ENCODE measurements around the gene TMTC1.
A peak's percentile ranks its signal among the peaks of the same experiment; 100 is the strongest.
"Not testable (repeated sequence)": the region's sequence is repeated elsewhere in the genome, so short reads cannot be mapped to it uniquely, and the experiment has no call there.

Gene TMTC1

GRCh38 chr12:29644536-29645162 is 139.1 kb downstream of the TMTC1 start:
- no peak overlapping the region for H3K4me3 ChIP-seq (ENCODE audit: low read length)
- no peak for DNase-seq (ENCODE audit: low read depth, low spot score)

- no peak for DNase-seq (ENCODE audit: low read depth, low spot score)
- no peak overlapping the region for H3K4me3 ChIP-seq (ENCODE audit: low read length)
Measured at GRCh38 chr12:29640589-29641345, 143.0 kb downstream of the TMTC1 start.

DNA sequence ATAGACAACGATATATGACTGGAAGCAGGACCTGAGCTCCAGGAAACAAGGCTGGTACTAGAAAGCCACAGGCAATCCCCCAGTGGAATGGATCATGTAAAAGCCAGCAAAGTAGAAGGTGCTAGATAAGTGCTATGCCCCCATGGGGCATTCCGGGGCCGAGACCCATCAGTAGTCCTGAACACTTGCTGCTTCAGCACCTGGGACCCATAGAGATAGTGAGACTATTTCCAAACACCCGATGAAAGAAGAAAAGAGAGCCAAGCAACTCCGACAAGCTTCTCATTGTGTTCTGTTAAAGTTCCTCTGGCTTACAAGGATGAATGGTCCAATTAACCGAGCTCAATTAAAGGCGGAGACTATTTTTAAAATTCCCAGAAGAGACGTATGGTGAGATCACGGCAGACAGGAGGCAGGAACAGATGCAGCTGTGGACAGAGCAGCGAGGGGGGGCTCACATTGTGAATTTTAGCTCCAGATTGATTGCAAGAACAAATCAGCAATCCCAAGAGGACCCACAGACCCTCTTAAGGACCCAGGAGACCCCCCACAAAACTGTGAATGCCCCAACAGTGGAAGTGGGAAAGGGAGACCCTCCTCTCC is 143.7 kb downstream of the TMTC1 start:
- no peak for DNase-seq (ENCODE audit: low read depth, low spot score)
- H3K4me3 ChIP-seq (ENCODE audit: low read length), result no peak overlapping the region

GRCh38 chr12:29638528-29638927 is 145.2 kb downstream of the TMTC1 start:
- DNase-seq (ENCODE audit: low read depth, low spot score), result no peak
- H3K4me3 ChIP-seq (ENCODE audit: low read length), result no peak overlapping the region

DNA sequence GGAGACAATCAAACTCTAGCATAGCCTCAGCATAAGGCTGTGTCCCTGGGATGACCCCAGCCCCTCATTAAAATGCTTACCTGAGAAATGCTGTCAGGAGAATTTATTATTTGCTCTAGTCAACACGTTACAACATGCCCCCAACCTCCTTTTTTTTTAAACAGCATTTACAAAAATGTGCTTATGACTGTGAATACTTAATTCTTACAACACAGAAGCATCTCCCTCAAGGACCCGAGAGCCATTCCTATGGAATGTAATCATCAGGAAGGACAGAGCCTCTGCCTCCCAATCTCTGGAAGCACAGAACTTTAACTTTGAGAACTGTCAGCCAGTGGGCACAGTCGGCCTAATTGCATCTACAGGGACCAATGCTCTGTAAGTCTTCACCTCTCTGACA is 149.7 kb downstream of the TMTC1 start:
- no peak overlapping the region for H3K4me3 ChIP-seq (ENCODE audit: low read length)
- DNase-seq (ENCODE audit: low read depth, low spot score), result no peak

DNA sequence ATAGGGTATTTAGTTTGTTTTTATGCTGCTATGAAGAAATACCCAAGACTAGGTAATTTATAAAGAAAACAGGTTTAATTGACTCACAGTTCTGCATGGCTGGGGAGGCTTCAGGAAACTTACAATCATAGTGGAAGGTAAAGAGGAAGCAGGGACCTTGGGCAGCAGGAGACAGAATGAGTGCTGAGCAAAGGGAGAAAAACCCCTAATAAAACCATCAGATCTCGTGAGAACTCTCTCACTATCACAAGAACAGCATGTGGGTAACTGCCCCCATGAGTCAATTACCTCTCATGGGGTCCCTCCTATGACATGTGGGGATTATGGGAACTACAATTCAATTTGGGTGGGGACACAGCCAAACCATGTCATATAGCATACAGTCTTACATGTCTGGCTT is 153.6 kb downstream of the TMTC1 start:
- DNase-seq (ENCODE audit: low read depth, low spot score); H3K4me3 ChIP-seq (ENCODE audit: low read length): not testable (repeated sequence)

DNA sequence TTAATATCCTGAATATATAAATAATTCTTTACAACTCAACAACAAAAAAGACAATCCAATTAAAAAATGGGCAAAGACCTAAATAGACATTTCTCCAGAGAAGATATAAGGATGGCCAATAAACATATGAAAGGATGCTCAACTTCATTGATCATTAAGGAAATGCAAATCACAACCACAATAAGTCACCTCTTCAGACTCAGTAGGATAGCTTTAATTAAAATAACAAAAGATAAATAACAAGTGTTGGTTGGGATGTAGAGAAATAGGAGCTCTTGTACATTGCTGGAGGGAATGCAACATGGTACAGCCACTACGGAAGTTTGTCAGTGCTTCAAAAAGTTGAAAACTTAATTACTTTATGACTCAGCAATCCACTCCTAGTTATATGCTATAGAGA is 156.5 kb downstream of the TMTC1 start:
- DNase-seq (ENCODE audit: low read depth, low spot score), result no peak
- no peak overlapping the region for H3K4me3 ChIP-seq (ENCODE audit: low read length)

- DNase-seq (ENCODE audit: low read depth, low spot score), result no peak
- no peak overlapping the region for H3K4me3 ChIP-seq (ENCODE audit: low read length)
Measured at GRCh38 chr12:29625359-29625953, 158.3 kb downstream of the TMTC1 start.

- DNase-seq (ENCODE audit: low read depth, low spot score), result no peak
- H3K4me3 ChIP-seq (ENCODE audit: low read length), result no peak overlapping the region
Measured at GRCh38 chr12:29622251-29622650, 161.5 kb downstream of the TMTC1 start.

DNA sequence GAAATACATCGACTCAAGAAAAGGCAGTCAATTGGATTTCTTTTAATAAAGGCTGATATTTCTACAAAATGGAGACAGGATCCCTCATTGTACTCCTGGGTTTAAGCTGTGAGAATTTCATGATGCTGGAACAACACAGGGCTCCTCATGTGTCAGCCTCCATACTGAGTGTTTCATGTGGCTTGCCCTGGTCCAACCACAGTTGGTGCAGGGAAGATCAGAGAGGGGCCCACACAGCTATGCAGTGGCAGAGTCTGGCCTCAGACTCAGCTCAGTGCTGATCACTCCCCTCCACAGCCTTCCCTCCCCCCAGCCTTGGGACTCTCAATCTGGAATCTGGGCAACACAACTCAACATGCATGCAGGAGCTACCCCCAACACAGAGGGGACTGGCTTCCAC is 163.7 kb downstream of the TMTC1 start:
- peak; percentile 46 for DNase-seq (ENCODE audit: low read depth, low spot score)
- H3K4me3 ChIP-seq (ENCODE audit: low read length), result no peak overlapping the region

- no peak overlapping the region for H3K4me3 ChIP-seq (ENCODE audit: low read length)
Measured at GRCh38 chr12:29617407-29617803, 166.3 kb downstream of the TMTC1 start.

DNA sequence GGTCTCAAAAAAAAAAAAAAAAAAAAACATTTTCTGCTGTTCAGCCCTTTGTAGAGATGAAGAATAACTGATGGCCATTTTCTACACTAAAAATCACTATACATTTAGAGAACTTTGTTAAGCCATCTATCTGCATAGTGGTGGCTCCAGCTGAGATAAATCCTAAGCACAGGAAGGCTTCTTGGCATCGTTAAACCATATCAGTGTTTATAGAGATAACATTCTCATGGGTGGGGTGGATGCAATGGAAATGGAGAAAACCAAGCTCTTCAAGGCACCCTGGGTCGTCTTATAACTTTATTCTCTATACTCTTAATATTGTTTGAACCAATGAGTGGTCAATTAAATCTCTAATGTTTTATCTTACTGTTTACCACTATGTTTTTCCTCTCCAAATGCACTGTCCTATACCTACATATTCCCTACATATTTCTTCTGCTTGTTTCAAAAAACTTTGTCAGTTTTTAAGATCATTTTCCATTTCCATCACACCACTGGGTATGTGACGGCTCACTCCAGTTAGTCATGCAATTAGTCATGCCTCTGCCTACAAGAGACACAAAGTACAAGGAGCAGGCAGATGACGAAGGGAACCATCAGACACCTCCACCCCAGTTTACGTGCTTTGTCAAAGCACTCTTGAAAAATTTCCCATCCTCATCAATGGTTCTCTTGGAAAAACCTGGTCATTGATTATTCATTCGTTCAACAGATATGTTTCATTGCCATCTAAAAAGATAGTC is 166.9 kb downstream of the TMTC1 start:
- no peak overlapping the region for H3K4me3 ChIP-seq (ENCODE audit: low read length)
- DNase-seq (ENCODE audit: low read depth, low spot score), result no peak

More at GRCh38 chr12:29617407-29617803, 166.3 kb downstream of the TMTC1 start:
- DNase-seq (ENCODE audit: low read depth, low spot score), result no peak

- no peak overlapping the region for H3K4me3 ChIP-seq (ENCODE audit: low read length)
- no peak for DNase-seq (ENCODE audit: low read depth, low spot score)
Measured at GRCh38 chr12:29614694-29615325, 168.9 kb downstream of the TMTC1 start.

DNA sequence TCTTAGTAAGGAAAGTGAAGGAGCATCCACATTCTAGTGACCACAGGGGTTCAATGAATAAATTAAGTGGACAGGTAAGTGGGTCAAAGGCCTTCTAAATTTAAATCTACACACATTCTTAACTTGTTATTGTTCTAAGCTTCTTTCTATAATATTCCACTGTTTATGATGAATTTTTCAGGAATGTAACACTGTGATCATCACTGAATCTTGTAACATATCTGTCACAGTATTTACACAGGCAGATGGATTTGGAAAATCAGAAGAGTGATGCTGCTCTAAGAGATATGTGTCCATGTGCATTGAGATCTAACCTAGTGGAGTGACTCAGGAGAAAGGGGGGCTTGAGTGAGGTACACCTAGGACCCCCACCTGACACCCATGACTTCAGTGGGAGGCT is 170.8 kb downstream of the TMTC1 start:
- no peak overlapping the region for H3K4me3 ChIP-seq (ENCODE audit: low read length)
- DNase-seq (ENCODE audit: low read depth, low spot score), result no peak

DNA sequence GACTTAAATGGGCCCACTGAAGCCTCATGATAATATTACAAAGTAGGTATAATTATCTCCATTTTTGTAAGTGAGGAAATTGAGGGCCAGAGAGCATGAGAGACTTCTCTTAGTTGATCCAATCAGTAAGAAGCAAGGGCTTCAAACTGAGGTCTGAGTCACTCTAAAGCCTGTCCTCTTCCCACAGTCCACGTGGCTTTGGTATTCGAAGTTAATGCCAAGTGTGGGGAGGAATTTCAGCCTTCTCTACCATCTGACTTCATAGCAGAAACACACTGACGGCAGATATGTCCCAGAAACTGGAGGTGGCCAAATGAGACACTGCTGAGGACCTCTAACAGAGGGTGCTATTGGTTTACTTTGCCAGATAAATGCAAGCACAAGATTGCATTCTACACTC is 171.8 kb downstream of the TMTC1 start:
- no peak for DNase-seq (ENCODE audit: low read depth, low spot score)
- no peak overlapping the region for H3K4me3 ChIP-seq (ENCODE audit: low read length)

DNA sequence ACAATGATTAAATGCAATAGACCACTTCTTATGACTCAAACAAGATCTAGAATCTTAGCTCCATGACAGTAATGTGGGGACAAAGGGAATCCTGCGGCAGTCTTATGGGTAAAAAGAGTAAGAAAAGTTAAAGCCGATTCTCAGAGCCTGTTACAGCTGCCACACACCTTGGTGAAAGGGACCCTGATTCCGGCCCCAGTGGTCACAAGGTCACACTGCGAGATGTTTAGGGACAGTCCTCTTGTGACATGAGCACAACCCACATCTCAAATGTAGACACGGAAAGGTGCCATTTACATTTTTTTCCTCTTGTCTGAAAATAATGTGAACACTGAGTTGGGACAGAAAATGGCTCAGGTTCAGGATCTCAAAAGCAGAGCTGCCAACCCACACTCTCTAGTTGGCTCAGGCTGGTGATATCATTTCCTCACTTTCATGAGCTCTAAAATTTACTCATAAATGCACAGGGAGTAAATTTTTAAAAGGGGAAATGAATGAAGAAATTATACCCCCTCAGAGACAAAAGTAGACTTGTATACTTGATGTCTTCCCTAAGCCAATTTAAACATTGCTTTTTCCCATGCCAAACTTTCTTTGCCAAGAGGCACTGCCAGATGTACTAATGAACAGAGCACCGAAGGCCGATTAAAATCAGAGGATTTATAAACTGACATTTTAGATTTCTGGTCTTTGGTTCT is 173.1 kb downstream of the TMTC1 start:
- no peak for DNase-seq (ENCODE audit: low read depth, low spot score)

GRCh38 chr12:29609431-29610215 is 174.1 kb downstream of the TMTC1 start:
- no peak overlapping the region for H3K4me3 ChIP-seq (ENCODE audit: low read length)
- DNase-seq (ENCODE audit: low read depth, low spot score), result no peak

More for the DNA sequence above, 173.1 kb downstream of the TMTC1 start:
- H3K4me3 ChIP-seq (ENCODE audit: low read length), result no peak overlapping the region

- no peak overlapping the region for H3K4me3 ChIP-seq (ENCODE audit: low read length)
- no peak for DNase-seq (ENCODE audit: low read depth, low spot score)
Measured at GRCh38 chr12:29608581-29608980, 175.2 kb downstream of the TMTC1 start.
